ENCODE measurements around the gene CD52. TPM values are rescaled to one million over a fixed set of nuclear protein-coding genes. Genes with fewer than 3 reads are reported as not detected.
A peak's percentile ranks its signal among the peaks of the same experiment; 100 is the strongest.

The CD52 gene
- total and polyA plus RNA-seq, 2 experiments from 2014 or later, result 7.3 TPM; not detected in 1

- H3K4me2 ChIP-seq, result no peak overlapping the region
- no peak overlapping the region for H3K27ac Mint-ChIP-seq
Measured at GRCh38 chr1:26349188-26349876, 31.6 kb downstream of the CD52 start.

GRCh38 chr1:26349877-26350244 is 32.1 kb downstream of the CD52 start:
- Histone ChIP-seq H3F3A (replicated peaks; ENCODE audit: low read depth) (no peaks in the 10 kb centered on the region; the same call in 1 of the 2 replicates), H3K4me1 (ENCODE audit: insufficient read depth) (peaks cover 16% of the 10 kb centered on the region), H4K20me1 (replicated peaks; ENCODE audit: insufficient read depth) (no peaks in the 10 kb centered on the region), H2AFZ (0 out of 2 replicates have a peak overlapping the region, but pooled peaks have one; percentile 14), H3K36me3 (ENCODE audit: insufficient read depth) (no peaks in the 10 kb centered on the region), H3K27me3 (ENCODE audit: insufficient read depth) (no peaks in the 10 kb centered on the region), H3K79me2 (replicated peaks; ENCODE audit: insufficient read depth) (no peaks in the 10 kb centered on the region), H3K4me2 (no peak overlapping the region), H3K4me3 (no peak overlapping the region), H3K9me2 (ENCODE audit: insufficient read depth) (no peaks in the 10 kb centered on the region), H3K27ac (ENCODE audit: low read depth) (0 out of 2 replicates have a peak overlapping the region, but pooled peaks have one; percentile 82)
- H3K36me3 Mint-ChIP-seq (ENCODE audit: low read depth), result no peaks in the 10 kb centered on the region
- H3K27me3 Mint-ChIP-seq (ENCODE audit: insufficient read depth, low read depth, poor library complexity), result peaks cover 23% of the 10 kb centered on the region
- H3K27ac Mint-ChIP-seq, result peak overlapping the region; percentile 67; the same call in 1 of the 2 replicates
- H3K4me1 Mint-ChIP-seq, result peaks cover 34% of the 10 kb centered on the region
- ATAC-seq (no peak), DNase-seq (ENCODE audit: low spot score) (no peak)
- H3K9me3 Mint-ChIP-seq, result no peaks in the 10 kb centered on the region
- no peak overlapping the region for H3K4me3 Mint-ChIP-seq
- TF ChIP-seq POLR2AphosphoS5 (IDR thresholded peaks at IDR 0.05; ENCODE audit: low read depth), result no peak
- TF ChIP-seq CTCF (conservative IDR thresholded peaks at IDR 0.05; ENCODE audit: low read depth in 2 of 2), result no peak

More at GRCh38 chr1:26349188-26349876, 31.6 kb downstream of the CD52 start:
- no peak overlapping the region for H3K27ac ChIP-seq (ENCODE audit: low read depth)
- Mint-ChIP-seq H3K27me3 (ENCODE audit: insufficient read depth, low read depth, poor library complexity) (peaks cover 23% of the 10 kb centered on the region), H3K4me1 (peaks cover 34% of the 10 kb centered on the region), H3K4me3 (no peak overlapping the region), H3K9me3 (no peaks in the 10 kb centered on the region), H3K36me3 (ENCODE audit: low read depth) (no peaks in the 10 kb centered on the region)
- no peaks in the 10 kb centered on the region for H3K36me3 ChIP-seq (ENCODE audit: insufficient read depth)
- TF ChIP-seq POLR2AphosphoS5 (IDR thresholded peaks at IDR 0.05; ENCODE audit: low read depth) (no peak), ZNF331 (CRISPR knock-in tag; IDR thresholded peaks at IDR 0.05; ENCODE audit: low read depth) (no peak), ETS1 (IDR thresholded peaks at IDR 0.05) (no peak)
- H4K20me1 ChIP-seq (replicated peaks; ENCODE audit: insufficient read depth), result no peaks in the 10 kb centered on the region
- DNase-seq (ENCODE audit: low spot score), result no peak
- peaks cover 16% of the 10 kb centered on the region for H3K4me1 ChIP-seq (ENCODE audit: insufficient read depth)
- H3F3A ChIP-seq (replicated peaks; ENCODE audit: low read depth), result no peaks in the 10 kb centered on the region; the same call in 1 of the 2 replicates
- ATAC-seq, result no peak
- H2AFZ ChIP-seq, result no peak overlapping the region
- H3K27me3 ChIP-seq (ENCODE audit: insufficient read depth), result no peaks in the 10 kb centered on the region
- H3K4me3 ChIP-seq, result no peak overlapping the region
- no peaks in the 10 kb centered on the region for H3K79me2 ChIP-seq (replicated peaks; ENCODE audit: insufficient read depth)
- H3K9me2 ChIP-seq (ENCODE audit: insufficient read depth), result no peaks in the 10 kb centered on the region

- Mint-ChIP-seq H3K4me3 (0 out of 3 replicates have a peak overlapping the region, but pooled peaks have one; percentile 6), H3K27me3 (ENCODE audit: insufficient read depth, low read depth, poor library complexity) (peaks cover 21% of the 10 kb centered on the region), H3K36me3 (ENCODE audit: low read depth) (no peaks in the 10 kb centered on the region), H3K4me1 (peaks cover 34% of the 10 kb centered on the region), H3K9me3 (no peaks in the 10 kb centered on the region), H3K27ac (peak overlapping the region; percentile 78; the same call in 1 of the 2 replicates)
- H3K9me2 ChIP-seq (ENCODE audit: insufficient read depth), result no peaks in the 10 kb centered on the region
- no peaks in the 10 kb centered on the region for H3K27me3 ChIP-seq (ENCODE audit: insufficient read depth)
- no peak overlapping the region for H3K4me3 ChIP-seq
- H3K4me2 ChIP-seq, result peak overlapping the region; percentile 62
- H2AFZ ChIP-seq, result no peak overlapping the region
- no peaks in the 10 kb centered on the region; the same call in 1 of the 2 replicates for H3F3A ChIP-seq (replicated peaks; ENCODE audit: low read depth)
- TF ChIP-seq CREB1 (CRISPR knock-in tag; IDR thresholded peaks at IDR 0.05; ENCODE audit: low read depth) (no peak), REST (IDR thresholded peaks at IDR 0.05; ENCODE audit: unreplicated experiment) (no peak)
- H3K27ac ChIP-seq (ENCODE audit: low read depth), result 0 out of 2 replicates have a peak overlapping the region, but pooled peaks have one; percentile 82
- no peak for ATAC-seq
- no peaks in the 10 kb centered on the region for H4K20me1 ChIP-seq (replicated peaks; ENCODE audit: insufficient read depth)
- H3K36me3 ChIP-seq (ENCODE audit: insufficient read depth), result no peaks in the 10 kb centered on the region
- H3K79me2 ChIP-seq (replicated peaks; ENCODE audit: insufficient read depth), result no peaks in the 10 kb centered on the region
- no peak for DNase-seq (ENCODE audit: low spot score)
- H3K4me1 ChIP-seq (ENCODE audit: insufficient read depth), result peaks cover 16% of the 10 kb centered on the region
Measured at GRCh38 chr1:26350343-26350700, 32.6 kb downstream of the CD52 start.
